Fibroblast of mammary gland (primary cell): ENCODE data around the gene RPS28.
A peak's percentile ranks its signal among the peaks of the same experiment; 100 is the strongest.

Experiments
- DNase-seq: peaks from one replicate; pipeline ENCODE4 v3.0.0-alpha.2; 2010; ENCODE audit warnings: low read depth
- H3K4me3 ChIP-seq: 2 replicates; pipeline ENCODE4 v1.5.1; 2011; ENCODE audit warnings: low read depth, mild to moderate bottlenecking, low read length, moderate library complexity; ENCODE audit not compliant: control insufficient read depth
- TF ChIP-seq, protein P1 (sequence below): conservative IDR thresholded peaks from 2 replicates; pipeline ENCODE4 v1.5.1; 2011; ENCODE audit warnings: low read depth, low read length, inconsistent platforms; ENCODE audit not compliant: control insufficient read depth, insufficient read depth

RPS28 gene

DNA sequence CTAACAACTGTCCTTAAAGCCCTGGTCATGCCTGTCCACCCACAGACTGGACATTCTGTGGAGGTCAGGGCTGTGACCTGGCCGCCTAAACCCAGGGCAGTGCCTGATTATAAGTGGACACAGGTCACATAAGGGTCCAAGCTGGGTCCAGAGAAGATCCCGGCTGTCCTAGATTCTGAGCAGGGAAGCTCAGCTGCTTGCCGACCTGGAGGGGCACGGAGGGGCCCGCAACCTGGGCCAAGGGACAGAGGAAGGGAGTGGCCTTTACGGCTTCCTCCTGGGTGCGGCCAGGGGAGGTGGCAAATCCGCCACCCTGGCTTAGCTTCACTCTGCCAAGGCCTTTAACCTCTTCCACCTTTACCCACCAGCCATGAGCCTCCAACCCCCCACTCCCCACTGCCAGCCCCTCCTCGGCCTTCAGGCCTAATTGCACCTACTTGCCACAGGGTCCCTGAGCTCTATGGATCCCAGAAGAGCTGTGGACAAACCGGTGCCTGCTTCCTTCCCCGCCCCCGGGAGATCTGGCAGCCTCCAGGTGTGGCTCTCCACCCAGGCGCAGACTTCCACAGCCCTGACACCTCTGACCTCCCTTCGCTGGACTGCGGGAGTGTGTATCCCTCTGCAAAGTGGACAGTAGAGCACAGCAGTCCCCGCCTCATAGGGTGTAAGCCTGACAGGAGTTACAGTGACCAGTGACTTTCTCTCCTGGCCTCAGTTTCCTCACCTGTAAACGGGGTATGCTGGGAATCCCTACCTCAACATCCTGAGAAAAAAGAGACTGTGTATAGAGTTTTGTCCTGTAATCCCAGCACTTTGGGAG, 14.9 kb upstream of the RPS28 start:
- DNase-seq: no peak
- TF ChIP-seq, protein P1, sequence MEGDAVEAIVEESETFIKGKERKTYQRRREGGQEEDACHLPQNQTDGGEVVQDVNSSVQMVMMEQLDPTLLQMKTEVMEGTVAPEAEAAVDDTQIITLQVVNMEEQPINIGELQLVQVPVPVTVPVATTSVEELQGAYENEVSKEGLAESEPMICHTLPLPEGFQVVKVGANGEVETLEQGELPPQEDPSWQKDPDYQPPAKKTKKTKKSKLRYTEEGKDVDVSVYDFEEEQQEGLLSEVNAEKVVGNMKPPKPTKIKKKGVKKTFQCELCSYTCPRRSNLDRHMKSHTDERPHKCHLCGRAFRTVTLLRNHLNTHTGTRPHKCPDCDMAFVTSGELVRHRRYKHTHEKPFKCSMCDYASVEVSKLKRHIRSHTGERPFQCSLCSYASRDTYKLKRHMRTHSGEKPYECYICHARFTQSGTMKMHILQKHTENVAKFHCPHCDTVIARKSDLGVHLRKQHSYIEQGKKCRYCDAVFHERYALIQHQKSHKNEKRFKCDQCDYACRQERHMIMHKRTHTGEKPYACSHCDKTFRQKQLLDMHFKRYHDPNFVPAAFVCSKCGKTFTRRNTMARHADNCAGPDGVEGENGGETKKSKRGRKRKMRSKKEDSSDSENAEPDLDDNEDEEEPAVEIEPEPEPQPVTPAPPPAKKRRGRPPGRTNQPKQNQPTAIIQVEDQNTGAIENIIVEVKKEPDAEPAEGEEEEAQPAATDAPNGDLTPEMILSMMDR: no peak
- no peak overlapping the region for H3K4me3 ChIP-seq

DNA sequence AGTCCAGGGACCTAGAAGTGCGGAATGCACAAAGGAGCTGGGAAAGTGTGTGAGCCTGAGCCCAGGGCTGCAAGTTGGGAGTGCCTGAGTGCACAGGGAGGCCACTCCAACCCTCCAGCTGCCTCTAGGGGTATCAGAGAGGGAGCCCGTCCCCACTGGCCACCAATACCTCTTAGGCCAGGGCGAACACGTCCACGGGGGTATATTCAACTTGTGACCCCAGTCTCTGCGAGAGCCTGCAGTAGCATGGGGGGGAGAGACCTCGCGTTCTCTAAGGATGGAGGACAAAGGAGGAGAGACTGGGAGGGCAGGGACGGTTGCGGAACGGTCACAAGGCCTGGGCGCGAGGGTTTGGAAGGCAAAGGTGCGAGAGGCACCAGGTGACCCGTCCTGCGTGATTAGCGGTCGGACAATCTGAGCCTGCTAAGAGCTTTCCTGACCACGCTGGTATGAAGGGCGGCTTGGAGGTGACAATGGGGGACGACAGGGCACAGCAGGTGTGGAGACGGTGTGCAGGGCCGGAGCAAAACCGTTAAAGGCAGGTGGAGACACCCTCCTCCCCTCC, 13.8 kb upstream of the RPS28 start:
- DNase-seq: no peak
- TF ChIP-seq, protein P1: no peak
- H3K4me3 ChIP-seq: peak overlapping the region; percentile 68

DNA sequence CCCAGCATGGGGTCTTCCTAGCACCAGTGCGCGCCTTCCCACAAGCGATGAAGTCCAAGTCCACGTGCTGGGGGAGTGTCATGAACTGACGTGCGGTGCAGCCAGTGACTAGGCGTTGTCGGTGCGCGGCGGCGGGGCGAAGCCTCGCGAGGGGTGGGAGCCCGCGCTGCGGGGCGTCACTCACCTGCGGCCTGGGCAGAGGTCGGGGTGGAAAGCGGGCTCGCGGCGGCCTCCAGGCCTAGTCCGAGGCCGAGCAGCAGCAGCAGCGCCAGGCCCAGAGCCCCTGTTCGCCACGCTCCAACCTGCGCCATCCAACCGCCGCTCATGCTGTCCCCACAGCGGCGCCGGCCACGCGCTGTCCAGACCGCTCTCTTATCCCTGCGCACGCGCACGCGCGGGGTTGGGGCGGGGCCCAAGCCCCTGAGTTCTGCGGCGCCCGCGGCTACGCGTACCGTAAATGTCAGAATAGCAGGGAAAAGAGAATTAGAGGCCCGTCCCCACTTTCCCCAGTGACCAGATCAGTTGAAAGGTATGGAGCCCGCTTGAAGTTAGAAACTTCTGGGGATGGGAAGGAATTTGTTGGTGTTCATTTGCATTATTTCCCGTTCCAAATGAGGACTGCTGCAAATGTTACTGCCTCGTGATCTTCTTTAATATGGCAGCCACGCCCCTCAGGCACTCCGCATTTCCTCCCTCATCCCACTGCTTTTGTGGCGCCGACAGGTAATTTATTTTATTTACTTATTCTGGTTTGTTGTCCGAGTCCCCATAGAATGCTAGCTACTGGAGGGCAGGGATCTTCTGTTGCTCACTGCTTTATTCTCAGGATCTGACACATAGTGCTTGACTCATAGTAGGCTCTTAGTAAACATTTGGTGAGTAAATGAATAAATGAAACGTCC, 13.1 kb upstream of the RPS28 start, which contains the start of gene CD320:
TSS of gene CD320 (minus strand) at position 394 of the 902 bp plus-strand sequence. CDS start at position 326, 68 bp downstream.
- DNase-seq: peak; percentile 87
- peak within 1 kb of the TSS; percentile 68 for H3K4me3 ChIP-seq
- TF ChIP-seq, protein P1: no peak

DNA sequence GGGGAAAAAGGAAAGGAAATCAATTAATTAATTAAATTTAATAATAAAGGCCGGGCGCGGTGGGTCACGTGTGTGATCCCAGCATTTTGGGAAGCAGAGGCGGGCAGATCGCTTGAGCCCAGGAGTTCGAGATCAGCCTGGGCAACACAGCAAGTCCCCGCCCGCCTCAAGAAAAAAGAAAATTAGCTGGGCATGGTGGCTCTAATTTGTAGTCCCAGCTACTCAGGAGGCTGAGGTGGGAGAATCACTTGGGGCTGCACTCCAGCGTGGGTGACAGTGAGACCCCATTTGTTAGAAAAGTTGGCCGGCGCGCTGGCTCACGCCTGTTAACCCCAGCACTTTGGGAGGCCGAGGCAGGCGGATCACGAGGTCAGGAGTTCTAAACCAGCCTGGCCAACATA, 12.4 kb upstream of the RPS28 start:
- TF ChIP-seq, protein P1: no peak
- H3K4me3 ChIP-seq: peak overlapping the region; percentile 68
- DNase-seq: no peak

DNA sequence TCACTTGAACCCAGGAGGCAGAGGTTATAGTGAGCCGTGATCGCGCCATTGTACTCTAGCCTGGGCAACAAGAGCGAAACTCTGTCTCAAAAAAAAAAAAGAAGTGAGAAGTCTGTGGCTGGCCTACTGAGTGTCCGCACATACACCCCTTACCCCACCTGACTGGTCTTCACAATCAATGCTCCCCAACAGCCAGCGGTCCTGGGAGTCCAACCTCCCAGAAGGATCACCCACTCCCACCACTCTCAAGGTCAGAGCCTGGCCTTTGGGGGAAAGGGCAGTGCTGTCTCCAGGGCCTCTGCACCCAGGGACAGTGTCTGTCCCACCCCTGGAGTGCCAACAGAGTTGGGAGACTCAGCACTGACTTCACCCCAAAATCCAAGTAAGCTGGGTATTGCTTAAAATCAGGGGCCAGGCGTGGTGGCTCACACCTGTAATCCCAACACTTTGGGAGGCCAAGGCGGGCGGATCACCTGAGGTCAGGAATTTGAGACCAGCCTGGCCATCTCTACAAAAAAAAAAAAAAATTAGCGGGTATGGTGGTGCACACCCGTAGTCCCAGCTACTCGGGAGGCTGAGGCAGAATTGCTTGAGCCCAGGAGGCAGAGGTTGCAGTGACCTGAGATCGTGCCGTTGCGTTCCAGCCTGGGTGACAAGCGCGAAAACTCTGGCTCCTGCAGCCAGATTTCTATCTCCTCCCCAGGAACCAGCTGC, 10.8 kb upstream of the RPS28 start:
- TF ChIP-seq, protein P1: no peak
- H3K4me3 ChIP-seq: no peak overlapping the region
- DNase-seq: no peak
